Ishikawa (cell line): ENCODE results near the gene ENTREP3.

Experiments used
- YY1 ChIP-seq: IDR thresholded peaks from 2 replicates; pipeline ENCODE4 v1.6.1; 2012; ENCODE audit warnings: low read depth
- ZBTB7A ChIP-seq: IDR thresholded peaks from 2 replicates; pipeline ENCODE4 v1.6.1; 2012; ENCODE audit warnings: low read depth

DNA sequence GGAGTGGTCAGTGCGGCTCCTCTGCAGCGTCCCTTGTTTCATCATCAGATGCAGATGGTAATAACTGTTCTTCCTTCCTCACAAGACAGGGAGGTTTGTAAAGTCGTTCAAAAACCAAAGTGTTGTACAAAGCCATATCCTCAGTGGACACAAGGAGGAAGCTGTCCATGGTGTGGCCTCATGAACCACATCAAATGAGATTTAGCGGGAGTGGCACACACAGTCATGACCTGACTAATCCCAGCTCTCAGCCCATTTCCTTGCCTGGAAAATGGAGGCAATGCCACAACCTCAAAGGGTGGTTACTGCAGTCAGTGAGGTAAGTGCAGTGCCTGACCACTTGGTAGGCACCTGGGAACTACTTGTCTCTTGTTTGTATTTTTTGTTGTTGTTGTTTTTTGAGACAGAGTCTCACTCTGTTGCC lies 13.4 kb downstream of the ENTREP3 start:
- no peak for TF ChIP-seq ZBTB7A
- no peak for TF ChIP-seq YY1
